CD4-positive, alpha-beta T cell treated with Interleukin-6 at 100 ng/mL for 8 hours (primary cell): ENCODE data around the gene NKD1.

Experiments used
- DNase-seq: peaks from one replicate; pipeline ENCODE4 v3.0.0-alpha.2; 2020; ENCODE audit warnings: mixed read lengths, low spot score

NKD1 gene

GRCh38 chr16:50613964-50614474 lies 65.8 kb downstream of the NKD1 start:
- no peak for DNase-seq

GRCh38 chr16:50614955-50615724 lies 66.9 kb downstream of the NKD1 start:
- DNase-seq, result no peak

GRCh38 chr16:50615891-50616290 lies 67.7 kb downstream of the NKD1 start:
- no peak for DNase-seq

GRCh38 chr16:50616386-50616785 lies 68.2 kb downstream of the NKD1 start:
- DNase-seq, result no peak

GRCh38 chr16:50616883-50617645 lies 68.9 kb downstream of the NKD1 start:
- DNase-seq, result peak; percentile 22

GRCh38 chr16:50617646-50618184 lies 69.5 kb downstream of the NKD1 start:
- no peak for DNase-seq

GRCh38 chr16:50618238-50618918 lies 70.2 kb downstream of the NKD1 start:
- DNase-seq, result no peak

- DNase-seq, result no peak
Measured at GRCh38 chr16:50619702-50620491, 71.7 kb downstream of the NKD1 start.

- DNase-seq, result no peak
Measured at GRCh38 chr16:50620646-50621451, 72.7 kb downstream of the NKD1 start.

GRCh38 chr16:50621452-50621792 lies 73.2 kb downstream of the NKD1 start:
- no peak for DNase-seq

- DNase-seq, result no peak
Measured at GRCh38 chr16:50622029-50622428, 73.8 kb downstream of the NKD1 start.

- DNase-seq, result no peak
Measured at GRCh38 chr16:50622643-50623369, 74.6 kb downstream of the NKD1 start.

- no peak for DNase-seq
Measured at GRCh38 chr16:50624449-50624970, 76.3 kb downstream of the NKD1 start.

GRCh38 chr16:50625374-50625773 lies 77.2 kb downstream of the NKD1 start:
- DNase-seq, result no peak

GRCh38 chr16:50626868-50627267 lies 78.7 kb downstream of the NKD1 start:
- peak; percentile 33 for DNase-seq

GRCh38 chr16:50627419-50627818 lies 79.2 kb downstream of the NKD1 start:
- DNase-seq, result peak; percentile 55

GRCh38 chr16:50628156-50628802 lies 80.1 kb downstream of the NKD1 start:
- DNase-seq, result no peak

- DNase-seq, result no peak
Measured at GRCh38 chr16:50629334-50629733, 81.1 kb downstream of the NKD1 start.

GRCh38 chr16:50630394-50631020 lies 82.3 kb downstream of the NKD1 start:
- no peak for DNase-seq
